ENCODE data around the gene STAC2.
"Not testable (repeated sequence)": the region's sequence is repeated elsewhere in the genome, so short reads cannot be mapped to it uniquely, and the experiment has no call there.

The STAC2 gene

GRCh38 chr17:39170558-39170957, 55.2 kb downstream of the STAC2 start:
- no peak for DNase-seq (ENCODE audit: low read depth)
- H3K4me3 ChIP-seq (ENCODE audit: low read length): no peak overlapping the region
- no peak for TF ChIP-seq CTCF (conservative IDR thresholded peaks at IDR 0.05; ENCODE audit: low read depth, low read length)

GRCh38 chr17:39170109-39170508, 55.6 kb downstream of the STAC2 start:
- H3K4me3 ChIP-seq (ENCODE audit: low read length): no peak overlapping the region
- no peak for DNase-seq (ENCODE audit: low read depth)
- TF ChIP-seq CTCF (conservative IDR thresholded peaks at IDR 0.05; ENCODE audit: low read depth, low read length): no peak

- DNase-seq (ENCODE audit: low read depth): no peak
- H3K4me3 ChIP-seq (ENCODE audit: low read length): no peak overlapping the region
- no peak for TF ChIP-seq CTCF (conservative IDR thresholded peaks at IDR 0.05; ENCODE audit: low read depth, low read length)
Observed at GRCh38 chr17:39169518-39169917, 56.2 kb downstream of the STAC2 start.

- DNase-seq (ENCODE audit: low read depth): no peak
- TF ChIP-seq CTCF (conservative IDR thresholded peaks at IDR 0.05; ENCODE audit: low read depth, low read length): no peak
- no peak overlapping the region for H3K4me3 ChIP-seq (ENCODE audit: low read length)
Observed at GRCh38 chr17:39169101-39169500, 56.6 kb downstream of the STAC2 start.

- not testable (repeated sequence) for DNase-seq (ENCODE audit: low read depth); H3K4me3 ChIP-seq (ENCODE audit: low read length)
Observed at GRCh38 chr17:39168503-39168902, 57.2 kb downstream of the STAC2 start.

- DNase-seq (ENCODE audit: low read depth): no peak
- TF ChIP-seq CTCF (conservative IDR thresholded peaks at IDR 0.05; ENCODE audit: low read depth, low read length): no peak
- H3K4me3 ChIP-seq (ENCODE audit: low read length): no peak overlapping the region
Observed at GRCh38 chr17:39167476-39167875, 58.3 kb downstream of the STAC2 start.

GRCh38 chr17:39166437-39167335, 59.1 kb downstream of the STAC2 start:
- no peak overlapping the region for H3K4me3 ChIP-seq (ENCODE audit: low read length)
- TF ChIP-seq CTCF (conservative IDR thresholded peaks at IDR 0.05; ENCODE audit: low read depth, low read length): no peak
- no peak for DNase-seq (ENCODE audit: low read depth)
